ENCODE measurements around the gene SERTAD4. TPM values are rescaled to one million over a fixed set of nuclear protein-coding genes. Genes with fewer than 3 reads are reported as not detected.

Gene SERTAD4
- total RNA-seq, 1 donor from 2014 or later: 47.2 TPM

DNA sequence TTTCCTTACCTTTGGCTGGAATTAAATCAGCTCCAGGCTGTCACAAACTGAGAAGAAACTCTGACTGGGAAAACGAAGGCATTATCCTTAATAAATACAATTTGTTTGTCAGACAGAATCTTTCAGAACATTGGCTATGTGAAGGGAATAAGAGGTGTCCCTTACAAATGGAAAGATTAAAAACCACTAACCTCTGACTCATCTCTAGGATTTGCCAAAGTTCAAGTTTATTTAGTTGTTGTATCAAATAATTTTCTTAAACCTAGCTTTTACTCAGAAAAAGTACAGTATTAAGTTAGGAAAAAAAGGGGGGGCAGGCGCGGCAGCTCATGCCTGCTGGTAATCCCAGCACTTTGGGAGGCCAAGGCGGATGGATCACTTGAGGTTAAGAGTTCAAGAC lies 15.7 kb downstream of the SERTAD4 start:
- Mint-ChIP-seq H3K4me3 (ENCODE audit: unreplicated experiment) (no peak overlapping the region), H3K27ac (ENCODE audit: unreplicated experiment) (no peak overlapping the region), H3K9me3 (ENCODE audit: unreplicated experiment) (no peaks in the 10 kb centered on the region), H3K27me3 (ENCODE audit: unreplicated experiment) (no peaks in the 10 kb centered on the region), H3K36me3 (ENCODE audit: unreplicated experiment) (peaks cover 17% of the 10 kb centered on the region), H3K4me1 (ENCODE audit: unreplicated experiment) (peaks cover 60% of the 10 kb centered on the region)
- TF ChIP-seq, protein P1, sequence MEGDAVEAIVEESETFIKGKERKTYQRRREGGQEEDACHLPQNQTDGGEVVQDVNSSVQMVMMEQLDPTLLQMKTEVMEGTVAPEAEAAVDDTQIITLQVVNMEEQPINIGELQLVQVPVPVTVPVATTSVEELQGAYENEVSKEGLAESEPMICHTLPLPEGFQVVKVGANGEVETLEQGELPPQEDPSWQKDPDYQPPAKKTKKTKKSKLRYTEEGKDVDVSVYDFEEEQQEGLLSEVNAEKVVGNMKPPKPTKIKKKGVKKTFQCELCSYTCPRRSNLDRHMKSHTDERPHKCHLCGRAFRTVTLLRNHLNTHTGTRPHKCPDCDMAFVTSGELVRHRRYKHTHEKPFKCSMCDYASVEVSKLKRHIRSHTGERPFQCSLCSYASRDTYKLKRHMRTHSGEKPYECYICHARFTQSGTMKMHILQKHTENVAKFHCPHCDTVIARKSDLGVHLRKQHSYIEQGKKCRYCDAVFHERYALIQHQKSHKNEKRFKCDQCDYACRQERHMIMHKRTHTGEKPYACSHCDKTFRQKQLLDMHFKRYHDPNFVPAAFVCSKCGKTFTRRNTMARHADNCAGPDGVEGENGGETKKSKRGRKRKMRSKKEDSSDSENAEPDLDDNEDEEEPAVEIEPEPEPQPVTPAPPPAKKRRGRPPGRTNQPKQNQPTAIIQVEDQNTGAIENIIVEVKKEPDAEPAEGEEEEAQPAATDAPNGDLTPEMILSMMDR (IDR thresholded peaks at IDR 0.05): no peak
- no peak for DNase-seq (ENCODE audit: extremely low spot score, unreplicated experiment)

DNA sequence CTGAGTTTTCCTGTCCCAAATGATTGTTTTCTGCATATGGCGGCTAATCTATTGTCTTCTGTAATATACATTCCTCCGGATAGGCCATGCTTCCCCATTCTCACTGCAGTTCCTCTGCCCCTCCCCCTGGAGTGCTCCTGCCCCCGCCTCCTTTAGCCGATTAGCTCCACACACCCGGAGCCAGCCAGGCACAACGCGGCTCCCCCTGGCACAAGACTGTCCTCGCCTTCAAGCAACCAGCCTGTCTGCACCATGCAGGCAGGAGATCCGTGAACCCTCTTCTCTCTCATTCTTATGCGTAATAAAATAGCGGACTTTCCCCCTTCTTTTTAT lies 18.0 kb downstream of the SERTAD4 start:
- peak overlapping the region; percentile 85 for H3K27ac Mint-ChIP-seq (ENCODE audit: unreplicated experiment)
- no peak for DNase-seq (ENCODE audit: extremely low spot score, unreplicated experiment)
- no peaks in the 10 kb centered on the region for H3K27me3 Mint-ChIP-seq (ENCODE audit: unreplicated experiment)
- no peaks in the 10 kb centered on the region for H3K9me3 Mint-ChIP-seq (ENCODE audit: unreplicated experiment)
- TF ChIP-seq, protein P1 (IDR thresholded peaks at IDR 0.05): no peak
- H3K4me3 Mint-ChIP-seq (ENCODE audit: unreplicated experiment): peak overlapping the region; percentile 69
- H3K36me3 Mint-ChIP-seq (ENCODE audit: unreplicated experiment): peaks cover 14% of the 10 kb centered on the region
- peaks cover 59% of the 10 kb centered on the region for H3K4me1 Mint-ChIP-seq (ENCODE audit: unreplicated experiment)

DNA sequence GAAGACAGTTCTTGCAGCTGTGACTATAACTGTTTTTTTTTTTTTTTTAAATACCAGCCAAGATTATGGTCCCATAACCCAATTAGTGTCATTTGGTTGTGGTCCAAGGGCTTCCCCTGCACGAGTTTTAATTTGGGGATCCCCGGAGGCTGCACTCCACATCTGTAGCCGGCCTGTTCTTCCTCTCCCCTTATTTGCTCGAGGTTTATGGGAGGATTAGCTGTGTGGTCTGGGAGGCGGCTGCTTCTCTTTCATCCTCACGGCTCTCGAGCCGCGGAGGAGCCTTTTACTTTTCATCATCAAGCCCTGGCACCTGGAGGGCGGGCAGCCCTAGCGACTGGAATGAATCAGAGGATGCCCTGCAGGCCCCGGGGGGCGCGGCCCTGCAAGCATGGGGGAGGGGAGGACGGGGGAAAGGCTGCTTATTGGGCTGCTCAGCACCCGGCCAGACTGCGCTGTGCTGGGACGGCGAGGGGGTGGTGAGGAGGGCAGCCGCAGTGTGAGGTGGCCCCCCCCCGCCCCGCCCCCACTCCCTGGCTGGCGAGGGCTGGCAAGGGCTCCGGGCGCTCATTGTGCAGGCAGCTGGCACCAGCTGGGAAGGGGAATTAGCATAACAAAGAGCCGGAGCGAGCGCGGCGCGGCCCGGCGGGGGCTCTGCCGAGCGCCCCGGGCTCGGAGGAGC lies 18.5 kb downstream of the SERTAD4 start:
- peak overlapping the region; percentile 85 for H3K27ac Mint-ChIP-seq (ENCODE audit: unreplicated experiment)
- DNase-seq (ENCODE audit: extremely low spot score, unreplicated experiment): peak; percentile 88

DNA sequence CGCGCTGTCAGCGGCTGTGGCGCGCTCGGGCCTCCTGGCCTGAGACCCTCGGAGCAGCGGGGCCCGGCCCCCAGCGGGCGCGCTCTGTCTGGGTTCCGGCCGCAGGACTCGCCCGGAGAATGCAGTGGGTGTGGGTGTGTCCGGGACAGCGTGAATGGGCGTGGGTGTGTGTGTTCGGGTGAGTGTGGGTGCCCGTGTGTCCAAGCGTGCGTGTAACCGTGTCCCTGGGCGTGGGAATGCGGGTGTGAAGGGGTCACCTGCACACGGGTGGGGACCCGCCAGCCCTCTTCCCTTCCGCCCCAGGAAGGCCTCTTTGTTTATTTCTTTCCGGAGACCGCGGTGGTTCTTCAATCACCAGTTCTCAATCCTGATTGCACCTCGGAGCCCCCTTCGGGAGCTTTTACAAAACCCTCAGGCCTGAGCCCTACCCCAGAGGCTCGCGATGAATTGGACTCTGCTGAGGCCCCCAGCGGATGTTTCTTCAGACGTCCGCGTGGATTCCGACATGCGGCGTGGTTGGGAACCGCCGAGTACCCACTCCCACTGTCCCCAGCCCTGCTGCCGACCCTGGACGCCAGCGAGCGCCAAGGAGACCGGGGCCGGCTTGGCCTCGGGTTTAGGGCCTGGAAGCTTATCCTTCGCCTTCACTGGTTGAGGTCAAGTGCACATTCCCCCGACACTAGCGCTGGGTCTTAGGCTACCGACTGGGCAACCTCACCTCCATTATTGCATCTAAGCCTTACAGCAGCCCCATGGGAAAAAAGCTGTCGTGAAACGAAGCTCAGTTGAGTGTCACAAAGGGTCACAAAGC lies 19.3 kb downstream of the SERTAD4 start:
- H3K27ac Mint-ChIP-seq (ENCODE audit: unreplicated experiment): peak overlapping the region; percentile 91
- peaks cover 50% of the 10 kb centered on the region for H3K4me1 Mint-ChIP-seq (ENCODE audit: unreplicated experiment)
- H3K4me3 Mint-ChIP-seq (ENCODE audit: unreplicated experiment): peak overlapping the region; percentile 72
- H3K9me3 Mint-ChIP-seq (ENCODE audit: unreplicated experiment): no peaks in the 10 kb centered on the region
- peaks cover 5% of the 10 kb centered on the region for H3K36me3 Mint-ChIP-seq (ENCODE audit: unreplicated experiment)
- DNase-seq (ENCODE audit: extremely low spot score, unreplicated experiment): no peak
- no peaks in the 10 kb centered on the region for H3K27me3 Mint-ChIP-seq (ENCODE audit: unreplicated experiment)
- TF ChIP-seq, protein P1 (IDR thresholded peaks at IDR 0.05): no peak

More for the DNA sequence above, 18.5 kb downstream of the SERTAD4 start:
- peak overlapping the region; percentile 69 for H3K4me3 Mint-ChIP-seq (ENCODE audit: unreplicated experiment)
- H3K36me3 Mint-ChIP-seq (ENCODE audit: unreplicated experiment): peaks cover 13% of the 10 kb centered on the region
- TF ChIP-seq, protein P1 (IDR thresholded peaks at IDR 0.05): peak; percentile 12
- no peaks in the 10 kb centered on the region for H3K27me3 Mint-ChIP-seq (ENCODE audit: unreplicated experiment)
- H3K4me1 Mint-ChIP-seq (ENCODE audit: unreplicated experiment): peaks cover 57% of the 10 kb centered on the region
- H3K9me3 Mint-ChIP-seq (ENCODE audit: unreplicated experiment): no peaks in the 10 kb centered on the region

DNA sequence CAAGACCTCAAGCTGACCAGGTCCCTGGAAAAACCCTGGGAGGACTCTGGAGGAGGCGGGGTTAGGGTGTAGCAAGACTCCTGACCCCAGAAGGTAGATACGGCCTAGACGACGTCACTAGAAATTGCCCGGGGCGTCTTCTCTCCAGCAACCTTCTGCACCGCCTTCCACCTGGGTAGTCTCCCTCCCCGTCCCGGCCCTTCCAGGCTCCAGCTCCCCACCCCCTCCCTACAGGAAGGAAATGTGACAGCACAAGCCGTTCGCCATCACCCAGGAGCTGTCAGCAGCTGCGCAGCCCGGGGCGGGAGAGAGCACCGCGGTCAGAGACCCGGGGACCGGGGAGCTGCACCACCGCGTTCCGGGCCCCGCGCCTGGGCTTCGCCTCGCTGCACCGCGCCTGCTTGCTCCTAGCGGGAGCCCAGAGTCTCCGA lies 20.0 kb downstream of the SERTAD4 start:
- Mint-ChIP-seq H3K4me1 (ENCODE audit: unreplicated experiment) (peaks cover 50% of the 10 kb centered on the region), H3K9me3 (ENCODE audit: unreplicated experiment) (no peaks in the 10 kb centered on the region), H3K27me3 (ENCODE audit: unreplicated experiment) (no peaks in the 10 kb centered on the region), H3K36me3 (ENCODE audit: unreplicated experiment) (no peaks in the 10 kb centered on the region), H3K27ac (ENCODE audit: unreplicated experiment) (no peak overlapping the region), H3K4me3 (ENCODE audit: unreplicated experiment) (no peak overlapping the region)
- TF ChIP-seq, protein P1 (IDR thresholded peaks at IDR 0.05): no peak
- DNase-seq (ENCODE audit: extremely low spot score, unreplicated experiment): no peak

Data from osteocyte (in vitro differentiated cells).